ENCODE data around the gene ACTR3C.
"Not testable (repeated sequence)": the region's sequence is repeated elsewhere in the genome, so short reads cannot be mapped to it uniquely, and the experiment has no call there.

Gene ACTR3C

GRCh38 chr7:150283111-150283510 is 40.2 kb downstream of the ACTR3C start:
- not testable (repeated sequence) for DNase-seq (ENCODE audit: low spot score)

- DNase-seq (ENCODE audit: low spot score), result not testable (repeated sequence)
These were observed 41.5 kb downstream of the ACTR3C start for GRCh38 chr7:150281681-150282403.

GRCh38 chr7:150278383-150278782 is 45.0 kb downstream of the ACTR3C start:
- DNase-seq (ENCODE audit: low spot score), result not testable (repeated sequence)

GRCh38 chr7:150276132-150276695 is 47.1 kb downstream of the ACTR3C start:
- DNase-seq (ENCODE audit: low spot score), result peak; percentile 35

GRCh38 chr7:150271898-150272297 is 51.4 kb downstream of the ACTR3C start:
- not testable (repeated sequence) for DNase-seq (ENCODE audit: low spot score)

GRCh38 chr7:150270101-150270824 is 53.1 kb downstream of the ACTR3C start:
- DNase-seq (ENCODE audit: low spot score), result not testable (repeated sequence)

- DNase-seq (ENCODE audit: low spot score), result not testable (repeated sequence)
These were observed 54.5 kb downstream of the ACTR3C start for GRCh38 chr7:150268798-150269197.

- DNase-seq (ENCODE audit: low spot score), result not testable (repeated sequence)
These were observed 55.1 kb downstream of the ACTR3C start for GRCh38 chr7:150268287-150268686.

- not testable (repeated sequence) for DNase-seq (ENCODE audit: low spot score)
These were observed 56.2 kb downstream of the ACTR3C start for GRCh38 chr7:150266953-150267665.

- DNase-seq (ENCODE audit: low spot score), result not testable (repeated sequence)
These were observed 60.7 kb downstream of the ACTR3C start for GRCh38 chr7:150262656-150263055.

- not testable (repeated sequence) for DNase-seq (ENCODE audit: low spot score)
These were observed 75.6 kb downstream of the ACTR3C start for GRCh38 chr7:150247745-150248144.

GRCh38 chr7:150245208-150245607 is 78.1 kb downstream of the ACTR3C start:
- not testable (repeated sequence) for DNase-seq (ENCODE audit: low spot score)

- not testable (repeated sequence) for DNase-seq (ENCODE audit: low spot score)
These were observed 80.4 kb downstream of the ACTR3C start for GRCh38 chr7:150242935-150243334.

- DNase-seq (ENCODE audit: low spot score), result not testable (repeated sequence)
These were observed 97.9 kb downstream of the ACTR3C start for GRCh38 chr7:150225444-150225843.

GRCh38 chr7:150222083-150222972 is 101.0 kb downstream of the ACTR3C start:
- not testable (repeated sequence) for DNase-seq (ENCODE audit: low spot score)

- not testable (repeated sequence) for DNase-seq (ENCODE audit: low spot score)
These were observed 102.6 kb downstream of the ACTR3C start for GRCh38 chr7:150220673-150221181.

- not testable (repeated sequence) for DNase-seq (ENCODE audit: low spot score)
These were observed 103.2 kb downstream of the ACTR3C start for GRCh38 chr7:150219941-150220658.

GRCh38 chr7:150206848-150207247 is 116.5 kb downstream of the ACTR3C start:
- not testable (repeated sequence) for DNase-seq (ENCODE audit: low spot score)

- DNase-seq (ENCODE audit: low spot score), result not testable (repeated sequence)
These were observed 117.5 kb downstream of the ACTR3C start for GRCh38 chr7:150205866-150206265.

- DNase-seq (ENCODE audit: low spot score), result not testable (repeated sequence)
These were observed 118.8 kb downstream of the ACTR3C start for GRCh38 chr7:150204577-150204976.

All from SW480 (cell line).